Rectal smooth muscle tissue (tissue), 1 donor: ENCODE measurements around the gene BPIFB2.

ENCODE experiments used
- H3K27ac ChIP-seq: one replicate; pipeline ENCODE4 v1.7.0; 2013; ENCODE audit warnings: low read depth, low read length, inconsistent platforms
- H3K27me3 ChIP-seq: one replicate; pipeline ENCODE4 v1.7.0; 2013; ENCODE audit warnings: low read length; ENCODE audit not compliant: control insufficient read depth, insufficient read depth
- H3K36me3 ChIP-seq: one replicate; pipeline ENCODE4 v1.7.0; 2013; ENCODE audit warnings: low read length; ENCODE audit not compliant: control insufficient read depth, insufficient read depth
- H3K4me1 ChIP-seq: one replicate; pipeline ENCODE4 v1.7.0; 2013; ENCODE audit warnings: low read length; ENCODE audit not compliant: control insufficient read depth, insufficient read depth
- H3K4me3 ChIP-seq: one replicate; pipeline ENCODE4 v1.7.0; 2013; ENCODE audit warnings: low read length
- H3K9ac ChIP-seq: one replicate; pipeline ENCODE4 v1.7.0; 2013; ENCODE audit warnings: low read length

The BPIFB2 gene

GRCh38 chr20:33059741-33060390 is 52.4 kb downstream of the BPIFB2 start:
- H3K4me3 ChIP-seq, result no peak overlapping the region
- no peaks in the 10 kb centered on the region for H3K27me3 ChIP-seq
- no peak overlapping the region for H3K27ac ChIP-seq
- H3K36me3 ChIP-seq, result no peaks in the 10 kb centered on the region
- H3K9ac ChIP-seq, result no peak overlapping the region
- no peaks in the 10 kb centered on the region for H3K4me1 ChIP-seq

- no peak overlapping the region for H3K4me3 ChIP-seq
- H3K9ac ChIP-seq, result no peak overlapping the region
- no peak overlapping the region for H3K27ac ChIP-seq
- H3K4me1 ChIP-seq, result no peaks in the 10 kb centered on the region
- H3K27me3 ChIP-seq, result no peaks in the 10 kb centered on the region
- H3K36me3 ChIP-seq, result no peaks in the 10 kb centered on the region
Measured at GRCh38 chr20:33061658-33062028, 54.1 kb downstream of the BPIFB2 start.

GRCh38 chr20:33062105-33062824 is 54.8 kb downstream of the BPIFB2 start:
- Histone ChIP-seq H3K4me1 (no peaks in the 10 kb centered on the region), H3K4me3 (no peak overlapping the region), H3K9ac (no peak overlapping the region), H3K27ac (no peak overlapping the region), H3K36me3 (no peaks in the 10 kb centered on the region), H3K27me3 (no peaks in the 10 kb centered on the region)

GRCh38 chr20:33062825-33063149 is 55.3 kb downstream of the BPIFB2 start:
- H3K4me1 ChIP-seq, result no peaks in the 10 kb centered on the region
- H3K4me3 ChIP-seq, result no peak overlapping the region
- H3K27ac ChIP-seq, result no peak overlapping the region
- no peaks in the 10 kb centered on the region for H3K36me3 ChIP-seq
- H3K9ac ChIP-seq, result no peak overlapping the region
- no peaks in the 10 kb centered on the region for H3K27me3 ChIP-seq

GRCh38 chr20:33063271-33063670 is 55.8 kb downstream of the BPIFB2 start:
- Histone ChIP-seq H3K4me1 (no peaks in the 10 kb centered on the region), H3K27me3 (no peaks in the 10 kb centered on the region), H3K27ac (no peak overlapping the region), H3K36me3 (no peaks in the 10 kb centered on the region), H3K4me3 (no peak overlapping the region), H3K9ac (no peak overlapping the region)

GRCh38 chr20:33064572-33065287 is 57.2 kb downstream of the BPIFB2 start:
- Histone ChIP-seq H3K36me3 (no peaks in the 10 kb centered on the region), H3K4me3 (no peak overlapping the region), H3K9ac (no peak overlapping the region), H3K27ac (no peak overlapping the region), H3K27me3 (no peaks in the 10 kb centered on the region), H3K4me1 (no peaks in the 10 kb centered on the region)

- Histone ChIP-seq H3K9ac (no peak overlapping the region), H3K27me3 (no peaks in the 10 kb centered on the region), H3K4me1 (no peaks in the 10 kb centered on the region)
Measured at GRCh38 chr20:33065785-33066184, 58.3 kb downstream of the BPIFB2 start.

GRCh38 chr20:33067806-33068205 is 60.3 kb downstream of the BPIFB2 start:
- Histone ChIP-seq H3K27ac (no peak overlapping the region), H3K27me3 (no peaks in the 10 kb centered on the region), H3K36me3 (no peaks in the 10 kb centered on the region), H3K4me1 (no peaks in the 10 kb centered on the region), H3K4me3 (no peak overlapping the region), H3K9ac (no peak overlapping the region)

More at GRCh38 chr20:33065785-33066184, 58.3 kb downstream of the BPIFB2 start:
- H3K36me3 ChIP-seq, result no peaks in the 10 kb centered on the region
- H3K27ac ChIP-seq, result no peak overlapping the region
- H3K4me3 ChIP-seq, result no peak overlapping the region

- Histone ChIP-seq H3K27ac (no peak overlapping the region), H3K4me1 (no peaks in the 10 kb centered on the region), H3K9ac (no peak overlapping the region), H3K36me3 (no peaks in the 10 kb centered on the region), H3K4me3 (no peak overlapping the region), H3K27me3 (no peaks in the 10 kb centered on the region)
Measured at GRCh38 chr20:33068251-33068939, 60.9 kb downstream of the BPIFB2 start.

GRCh38 chr20:33069673-33070072 is 62.2 kb downstream of the BPIFB2 start:
- Histone ChIP-seq H3K4me3 (no peak overlapping the region), H3K4me1 (no peaks in the 10 kb centered on the region), H3K27me3 (no peaks in the 10 kb centered on the region), H3K36me3 (no peaks in the 10 kb centered on the region), H3K27ac (no peak overlapping the region), H3K9ac (no peak overlapping the region)

GRCh38 chr20:33070111-33071053 is 62.9 kb downstream of the BPIFB2 start:
- no peaks in the 10 kb centered on the region for H3K36me3 ChIP-seq
- no peak overlapping the region for H3K27ac ChIP-seq
- no peak overlapping the region for H3K9ac ChIP-seq
- no peak overlapping the region for H3K4me3 ChIP-seq
- no peaks in the 10 kb centered on the region for H3K27me3 ChIP-seq
- H3K4me1 ChIP-seq, result no peaks in the 10 kb centered on the region
